Activated T-helper 1 cell treated with anti-CD3 and anti-CD28 coated beads, Interleukin-2, amount 50 U/mL, for 16 hours (primary cell): ENCODE data around the gene BNC2.

Experiments used
- DNase-seq, 2 donors: peaks; one replicate each; pipeline ENCODE4 v3.0.0-alpha.2; 2020; ENCODE audit warnings: low read depth in 1 of 2, low spot score in 1 of 2

The BNC2 gene

GRCh38 chr9:16637911-16638310 is 232.6 kb downstream of the BNC2 start:
- no peak for DNase-seq

DNA sequence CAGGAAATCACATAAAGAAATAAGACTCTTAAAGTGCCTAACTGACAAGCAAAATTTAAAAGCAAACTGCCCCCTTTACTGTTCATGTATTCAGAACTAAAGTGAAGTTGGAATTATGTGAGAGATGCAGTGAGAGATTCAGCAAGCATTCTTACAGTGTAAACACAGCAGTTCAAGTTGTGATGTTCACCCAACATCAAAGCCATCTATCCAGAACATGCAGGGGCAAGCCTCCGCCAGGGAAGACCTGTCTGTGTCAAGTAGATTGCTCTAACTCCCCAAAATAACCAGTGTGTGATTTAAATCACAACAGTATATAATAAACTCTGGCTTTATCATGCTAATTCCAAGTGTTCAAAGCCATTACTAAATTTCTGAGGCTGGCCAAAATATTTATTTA is 233.3 kb downstream of the BNC2 start:
- no peak for DNase-seq

GRCh38 chr9:16633794-16634193 is 236.7 kb downstream of the BNC2 start:
- no peak for DNase-seq

DNA sequence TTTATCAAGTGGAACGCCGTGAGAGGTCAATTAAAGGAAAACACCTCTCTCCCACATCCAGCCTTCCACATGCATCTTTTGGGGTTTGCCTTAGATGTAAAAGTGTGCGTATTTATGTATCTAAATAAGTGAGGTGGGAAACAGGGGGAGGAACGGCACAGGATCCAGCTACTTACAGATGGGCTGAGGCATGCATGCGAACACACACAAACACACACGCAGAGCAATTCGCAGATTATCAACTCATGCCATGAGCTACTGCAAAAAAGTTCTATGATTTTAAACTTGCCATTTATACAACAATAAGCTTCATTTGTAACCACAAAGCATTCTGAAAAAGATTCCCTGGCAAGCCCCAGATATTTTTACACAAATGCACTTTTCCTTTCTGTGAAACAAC is 242.1 kb downstream of the BNC2 start:
- no peak for DNase-seq

DNA sequence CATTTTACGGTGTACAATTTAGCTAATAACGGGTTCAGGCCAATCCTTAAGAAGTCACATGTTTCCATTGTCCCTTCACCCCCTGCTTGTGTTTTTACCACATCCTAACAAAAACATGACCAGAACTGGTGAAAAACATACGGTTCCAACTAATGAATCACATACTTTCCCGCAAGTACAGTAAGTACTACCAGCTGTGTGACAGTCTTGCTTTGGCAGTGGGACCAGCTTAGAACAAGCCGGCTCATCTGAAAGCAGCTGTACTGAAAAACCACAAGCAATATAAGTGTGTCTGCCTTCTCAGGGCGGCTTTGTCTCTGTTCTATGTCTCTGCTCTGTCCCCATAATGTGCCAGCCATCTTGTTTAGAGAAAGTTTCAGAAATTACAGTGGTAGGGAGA is 242.5 kb downstream of the BNC2 start:
- DNase-seq: no peak

GRCh38 chr9:16627521-16627920 is 242.9 kb downstream of the BNC2 start:
- DNase-seq: no peak

GRCh38 chr9:16626577-16627130 is 243.8 kb downstream of the BNC2 start:
- no peak for DNase-seq

DNA sequence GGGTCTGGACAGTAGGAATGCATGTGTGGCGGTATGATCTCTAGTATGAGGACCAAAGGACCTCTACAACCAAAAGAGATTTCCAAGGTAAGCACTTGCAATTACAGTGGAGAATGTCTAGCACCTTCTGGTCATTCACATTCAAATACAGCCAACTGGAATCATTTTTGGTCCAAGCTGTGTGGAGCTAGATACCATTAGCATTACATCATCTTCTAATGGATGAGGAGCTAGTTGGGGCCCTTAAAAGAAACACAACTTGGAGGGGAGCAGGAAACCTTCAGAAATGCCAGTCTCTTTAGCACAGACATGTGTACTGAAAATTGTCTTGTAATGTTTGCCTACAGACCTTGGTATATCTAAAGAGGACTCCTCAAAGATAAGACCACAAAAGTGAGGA is 244.7 kb downstream of the BNC2 start:
- DNase-seq: no peak

- no peak for DNase-seq
These were observed 245.3 kb downstream of the BNC2 start for GRCh38 chr9:16625161-16625631.

DNA sequence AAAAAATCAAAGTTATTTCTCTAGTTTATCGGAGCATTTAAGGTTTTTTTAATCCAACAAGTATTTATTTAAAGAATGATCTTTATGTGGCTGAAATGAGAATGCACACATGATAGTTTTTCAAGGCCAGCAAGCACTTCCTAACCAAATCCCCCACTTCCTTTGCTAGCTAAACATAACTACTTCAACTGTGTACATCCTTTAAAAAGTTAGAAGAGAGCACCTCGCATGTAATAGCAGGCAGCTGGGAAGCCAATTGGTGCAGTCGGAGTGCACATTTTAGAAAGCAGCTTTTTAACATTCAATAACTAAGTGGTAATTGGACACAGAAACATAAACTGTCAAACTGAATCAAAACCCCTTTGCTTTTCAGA is 245.7 kb downstream of the BNC2 start:
- no peak for DNase-seq

DNA sequence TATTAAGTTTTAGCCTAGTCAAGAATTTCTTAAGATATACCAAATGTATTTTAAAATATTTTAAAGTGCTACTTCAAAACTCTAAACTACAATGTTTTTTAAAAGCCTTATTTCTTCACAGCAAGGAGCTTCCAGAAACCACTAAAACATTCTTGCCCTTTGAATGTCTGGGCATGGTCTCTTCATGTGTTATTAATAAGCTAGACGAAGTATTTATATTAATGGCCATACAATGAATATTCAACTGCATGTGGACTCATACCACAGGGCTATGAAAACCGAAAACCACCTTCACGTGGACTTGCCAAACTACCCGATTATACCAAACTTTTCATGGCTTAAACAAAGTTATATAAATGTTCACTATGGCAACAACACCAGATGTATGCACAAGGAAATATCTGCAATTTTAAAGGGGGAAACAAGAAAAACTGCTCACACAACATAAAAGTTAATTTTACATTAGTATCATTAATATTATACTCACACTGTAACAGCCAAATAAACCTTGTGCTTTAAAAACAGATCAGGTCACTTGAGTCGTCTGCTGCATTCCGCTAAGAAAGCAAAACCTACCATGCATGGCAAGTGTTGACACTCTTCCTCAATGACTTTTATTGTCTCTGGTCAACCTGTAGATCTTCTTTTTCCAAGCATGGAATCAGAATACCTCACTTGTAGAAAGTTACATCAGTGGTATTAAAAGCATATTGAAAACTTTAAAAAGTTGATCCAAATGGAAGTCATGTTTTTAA is 246.3 kb downstream of the BNC2 start:
- DNase-seq: no peak

- DNase-seq: no peak
These were observed 247.9 kb downstream of the BNC2 start for GRCh38 chr9:16622541-16622940.

GRCh38 chr9:16619914-16620520 is 250.5 kb downstream of the BNC2 start:
- no peak for DNase-seq

DNA sequence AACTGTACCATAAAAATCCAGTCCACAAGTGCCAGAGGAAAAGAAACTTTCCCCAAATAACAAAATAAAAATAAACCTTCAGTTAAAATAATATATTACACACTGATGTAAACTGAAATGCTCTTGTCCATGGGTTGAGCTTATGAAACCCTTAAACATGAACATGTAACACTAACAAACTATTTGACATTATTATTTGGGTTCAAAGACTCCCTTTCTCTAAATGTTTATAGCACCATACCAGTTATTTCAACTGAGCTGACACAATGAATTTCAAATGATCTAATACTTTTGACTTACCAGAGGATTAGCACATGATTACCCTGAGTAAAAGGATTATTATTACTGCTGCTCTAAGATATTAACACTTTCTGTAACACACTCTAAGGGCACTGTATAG is 251.1 kb downstream of the BNC2 start:
- DNase-seq: no peak

DNA sequence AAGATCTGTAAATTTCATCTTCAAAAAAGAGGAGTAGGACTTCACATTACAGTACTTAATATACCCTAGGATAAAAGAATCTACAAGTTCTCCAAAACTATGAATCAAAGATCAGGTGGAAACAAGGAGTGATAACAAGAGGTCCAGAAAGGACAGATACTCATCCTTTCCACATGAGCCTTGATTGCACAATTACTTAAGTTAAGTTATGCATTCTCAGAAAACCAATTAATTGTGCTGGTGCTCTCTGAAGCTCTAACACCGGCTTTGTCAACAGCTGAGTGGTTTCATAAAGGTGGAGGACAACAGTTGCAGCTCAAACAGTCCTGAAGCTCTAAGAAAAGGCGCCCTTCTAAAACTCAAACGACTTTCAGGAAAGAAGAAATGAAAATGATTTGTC is 251.9 kb downstream of the BNC2 start:
- no peak for DNase-seq

DNA sequence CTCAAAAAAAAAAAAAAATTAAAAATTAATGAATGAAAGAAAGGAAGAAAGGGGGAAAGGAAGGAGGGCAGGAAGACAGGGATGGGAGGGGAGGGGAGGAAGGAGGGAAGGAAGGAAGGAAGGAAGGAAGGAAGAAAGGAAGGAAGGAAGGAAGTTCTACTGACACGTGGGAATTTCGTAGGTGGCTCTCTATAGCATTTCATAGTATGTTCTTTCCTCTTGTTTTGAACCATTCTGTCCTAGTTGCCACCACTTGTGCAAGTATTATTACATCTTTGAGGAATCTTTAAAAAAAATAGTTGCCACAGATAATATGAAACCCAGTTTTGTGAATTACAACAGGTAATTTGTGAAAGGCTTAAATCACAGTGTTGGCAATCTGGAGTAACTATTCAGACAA is 253.8 kb downstream of the BNC2 start:
- no peak for DNase-seq

DNA sequence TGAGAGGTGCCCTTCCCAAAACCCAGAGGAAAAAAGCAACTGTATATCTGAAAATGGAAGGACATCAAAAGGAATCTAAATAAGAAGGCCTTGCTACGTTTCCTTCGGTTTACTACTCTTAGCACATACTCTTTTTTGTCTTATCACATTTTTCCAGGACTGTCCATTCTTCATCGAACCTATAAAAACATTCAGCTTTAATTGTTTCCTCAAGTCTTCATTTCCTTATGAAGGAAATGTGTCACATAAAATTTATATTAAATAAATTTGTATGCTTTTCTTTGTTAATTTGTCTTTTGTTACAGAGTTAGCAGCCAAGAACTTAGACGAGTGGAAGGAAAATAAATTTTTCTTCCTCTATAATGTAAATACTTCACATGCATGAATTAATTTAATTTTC is 255.0 kb downstream of the BNC2 start:
- no peak for DNase-seq

DNA sequence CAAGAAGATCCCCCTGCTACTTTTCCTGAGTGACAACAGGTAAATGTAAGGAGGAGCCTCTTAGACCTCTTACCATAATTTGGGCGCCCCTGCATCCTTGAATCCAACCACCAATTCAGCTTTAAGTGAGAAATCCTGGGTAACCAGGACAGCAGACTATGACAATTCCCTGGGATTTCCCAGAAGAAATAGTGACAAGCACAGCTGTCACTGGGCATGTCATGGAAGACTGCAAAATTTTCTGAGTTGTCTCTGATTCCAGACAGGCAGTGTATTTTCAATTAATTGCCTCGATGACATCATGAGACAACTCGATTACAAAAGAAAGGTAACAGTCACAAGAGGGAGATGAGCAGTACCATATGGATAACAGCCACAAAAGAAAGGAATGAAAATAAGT is 256.9 kb downstream of the BNC2 start:
- no peak for DNase-seq

- DNase-seq: no peak
These were observed 257.4 kb downstream of the BNC2 start for GRCh38 chr9:16613051-16613450.

DNA sequence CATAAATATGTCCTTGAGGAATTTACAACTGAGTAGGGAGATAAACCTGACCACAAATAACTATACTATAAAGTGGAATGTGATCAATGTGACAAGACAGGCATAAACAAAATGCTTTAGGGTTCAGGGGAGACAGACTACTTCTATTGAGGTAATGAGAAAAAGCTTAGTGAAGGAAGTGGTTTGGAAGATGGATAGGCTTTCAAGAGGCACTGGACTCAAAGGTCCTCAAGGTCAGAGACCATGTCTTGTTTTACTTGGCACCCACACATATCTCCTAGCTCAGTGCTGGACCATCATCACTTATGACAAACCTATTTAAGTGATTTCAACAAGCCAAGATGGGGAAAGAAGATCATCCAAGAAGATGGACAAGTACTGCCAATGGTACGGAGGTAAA is 257.8 kb downstream of the BNC2 start:
- no peak for DNase-seq

GRCh38 chr9:16611983-16612382 is 258.5 kb downstream of the BNC2 start:
- no peak for DNase-seq

GRCh38 chr9:16611001-16611400 is 259.5 kb downstream of the BNC2 start:
- DNase-seq: no peak

GRCh38 chr9:16610538-16610937 is 259.9 kb downstream of the BNC2 start:
- no peak for DNase-seq
